Renal cortex interstitium (tissue), 11 donors: ENCODE data around the gene SRSF3. TPM values are rescaled to one million over a fixed set of nuclear protein-coding genes. Genes with fewer than 3 reads are reported as not detected.
"Not testable (repeated sequence)": the region's sequence is repeated elsewhere in the genome, so short reads cannot be mapped to it uniquely, and the experiment has no call there.

Experiments
- DNase-seq, 11 donors: peaks; one replicate each; pipeline ENCODE4 v3.0.0-alpha.2; 2013; ENCODE audit warnings: low read depth in 9 of 11, low spot score in 4 of 11; ENCODE audit errors: extremely low read depth in 1 of 11
- polyA plus RNA-seq, 3 donors: library from polyadenylated mRNA; unstranded; fragments of 120-200 nt; gene quantifications; one replicate each; pipeline ENCODE4 v1.2.1, GENCODE V29; 2013; ENCODE audit not compliant: insufficient read length in 3 of 3

The SRSF3 gene
- polyA plus RNA-seq, 3 donors, result 504 to 636 (median 603) TPM

DNA sequence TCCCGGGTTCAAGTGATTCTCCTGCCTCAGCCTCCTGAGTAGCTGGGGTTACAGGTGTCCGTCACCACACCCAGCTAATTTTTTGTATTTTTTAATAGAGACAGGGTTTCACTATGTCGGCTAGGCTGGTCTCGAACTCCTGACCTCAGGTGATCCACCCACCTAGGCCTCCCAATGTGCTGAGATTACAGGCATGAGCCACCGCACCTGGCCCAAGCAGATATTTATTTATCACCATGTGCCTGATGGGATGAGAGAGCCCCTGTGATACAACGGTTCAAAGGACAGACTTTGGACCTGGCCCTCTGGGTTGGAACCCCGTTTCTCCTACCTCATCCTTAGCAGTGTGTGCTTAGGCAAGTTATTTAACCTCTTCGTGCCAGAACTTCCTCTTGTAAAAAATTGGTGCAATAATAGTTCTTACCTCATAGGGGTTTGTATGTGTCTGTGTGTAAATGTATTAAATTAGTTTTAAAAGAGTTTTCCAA is 27.7 kb upstream of the SRSF3 start:
- no peak for DNase-seq

DNA sequence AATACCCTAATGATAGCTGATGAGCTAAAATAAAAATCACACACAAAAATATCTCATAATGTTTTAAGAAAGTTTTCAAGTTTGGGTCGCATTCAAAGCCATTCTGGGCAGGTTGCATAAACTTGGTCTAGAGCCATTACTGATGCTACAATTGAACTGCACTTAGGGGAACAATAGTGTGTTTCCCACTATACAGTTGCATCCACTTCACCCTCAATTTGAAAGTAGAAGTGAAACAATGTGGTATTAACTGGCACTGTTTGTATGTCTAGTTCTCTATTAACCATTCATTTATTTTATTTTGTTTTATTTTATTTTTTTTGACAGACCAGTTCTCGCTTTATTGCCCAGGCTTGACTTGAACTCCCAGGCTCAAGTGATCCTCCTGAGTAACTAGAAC is 23.9 kb upstream of the SRSF3 start:
- no peak for DNase-seq

DNA sequence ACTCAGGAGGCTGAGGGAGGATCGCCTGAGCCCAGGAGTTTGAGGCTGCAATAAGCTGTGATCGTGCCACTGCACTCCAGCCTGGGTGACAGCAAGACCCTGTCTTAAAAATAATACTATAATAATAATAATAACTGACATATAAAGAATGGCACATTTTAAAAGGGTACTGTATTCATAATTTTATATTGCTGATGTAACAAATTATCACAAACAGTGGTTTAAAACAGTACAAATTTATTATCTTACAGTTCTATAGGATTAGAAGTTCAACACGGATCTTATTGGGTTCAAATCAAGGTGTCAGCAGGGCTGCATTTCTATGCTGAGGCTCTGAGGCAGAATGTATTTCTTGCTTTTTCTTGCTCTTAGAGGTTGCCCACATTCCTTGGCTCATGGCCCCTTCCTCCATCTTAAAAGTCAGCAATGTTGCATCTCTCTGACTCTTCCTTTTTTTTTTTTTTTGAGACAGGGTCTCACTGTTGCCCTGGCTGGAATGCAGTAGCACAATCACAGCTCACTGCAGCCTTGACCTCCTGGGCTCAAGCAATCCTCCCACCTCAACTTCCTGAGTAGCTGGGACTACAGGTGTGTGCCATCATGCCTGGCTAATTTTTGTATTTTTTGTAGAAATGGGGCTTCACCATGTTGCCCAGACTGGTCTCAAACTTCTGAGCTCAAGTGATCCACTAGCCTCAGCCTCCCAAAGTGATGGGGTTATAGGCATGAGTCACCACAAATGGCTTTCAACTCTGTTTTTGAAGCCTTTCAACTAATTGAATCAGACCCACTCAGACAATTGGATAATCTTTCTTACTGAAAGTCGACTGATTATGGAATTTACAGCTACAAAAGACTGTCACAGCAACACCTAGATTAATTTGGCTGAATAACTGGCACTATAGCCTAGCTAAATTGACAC is 22.8 kb upstream of the SRSF3 start:
- DNase-seq, result no peak

DNA sequence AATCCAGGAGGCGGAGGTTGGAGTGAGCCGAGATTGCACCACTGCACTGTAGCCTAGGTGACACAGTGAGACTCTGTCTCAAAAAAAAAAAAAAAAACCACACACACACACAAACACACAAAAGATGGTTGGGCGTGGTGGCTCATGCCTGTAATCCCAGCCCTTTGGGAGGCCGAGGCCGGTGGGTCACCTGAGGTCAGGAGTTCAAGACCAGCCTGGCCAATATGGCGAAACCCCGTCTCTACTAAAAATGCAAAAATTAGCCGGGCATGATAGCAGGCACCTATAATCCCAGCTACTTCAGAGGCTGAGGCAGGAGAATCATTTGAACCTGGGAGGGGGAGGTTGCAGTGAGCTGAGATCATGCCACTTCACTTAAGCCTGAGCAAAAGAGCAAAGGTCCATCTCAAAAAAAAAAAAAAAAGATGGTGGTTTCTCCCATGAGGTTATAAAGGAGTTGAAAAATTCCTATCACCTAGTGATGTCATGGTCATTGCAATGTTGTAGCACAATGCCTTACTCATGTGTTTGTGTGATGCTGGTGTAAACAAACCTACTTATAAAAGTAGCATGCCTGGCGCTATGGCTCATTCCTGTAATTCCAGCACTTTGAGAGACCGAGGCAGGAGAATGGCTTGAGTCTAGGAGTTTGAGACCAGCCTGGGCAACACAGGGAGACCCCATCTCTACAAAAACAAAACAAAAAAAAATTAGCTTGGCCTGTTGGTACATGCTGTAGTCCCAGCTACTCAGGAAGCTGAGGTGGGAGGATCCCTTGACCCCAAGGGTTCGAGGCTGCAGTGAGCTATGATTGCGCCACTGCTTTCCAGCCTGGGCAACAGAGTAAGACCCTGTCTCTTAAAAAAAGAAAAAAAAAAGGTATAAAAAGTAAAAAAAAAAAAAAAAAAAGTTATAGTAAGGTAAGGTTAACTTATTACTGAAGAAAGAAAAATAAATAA is 21.5 kb upstream of the SRSF3 start:
- not testable (repeated sequence) for DNase-seq

DNA sequence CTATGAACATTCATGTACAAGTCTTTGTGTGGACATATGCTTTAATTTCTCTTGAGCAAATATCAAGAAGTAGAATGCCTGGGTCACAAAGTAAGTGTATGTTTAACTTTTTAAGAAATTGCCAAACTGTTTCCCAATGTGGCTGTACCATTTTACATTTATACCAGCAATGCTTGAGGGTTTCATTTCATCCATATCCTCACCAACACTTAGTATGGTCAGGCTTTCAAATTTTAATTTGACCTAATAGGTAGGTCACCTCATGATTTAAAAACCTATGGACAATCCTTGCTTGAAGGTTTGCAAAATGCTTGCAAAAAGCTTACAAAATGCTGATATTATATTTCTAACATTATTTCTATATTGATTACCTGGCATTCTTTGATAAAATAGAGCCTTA is 19.5 kb upstream of the SRSF3 start:
- no peak for DNase-seq

DNA sequence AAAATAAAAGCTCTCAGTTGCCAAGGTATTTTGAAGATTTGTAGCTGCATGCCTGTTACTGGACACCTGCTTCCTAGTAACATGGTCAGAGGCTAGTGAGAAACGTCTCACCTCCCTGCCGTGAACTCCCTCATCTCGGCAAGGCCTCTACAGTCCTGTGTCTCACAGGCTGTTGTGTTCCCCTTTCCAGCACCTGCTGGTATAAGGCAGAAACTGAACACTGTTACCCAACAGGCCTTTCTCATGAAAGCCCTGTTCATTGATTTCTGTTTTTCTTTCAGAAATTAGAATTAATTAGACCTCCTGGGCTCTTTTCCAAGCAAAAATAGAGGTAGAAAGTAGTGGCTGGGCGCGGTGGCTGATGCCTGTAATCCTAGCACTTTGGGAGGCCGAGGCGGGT is 17.6 kb upstream of the SRSF3 start:
- no peak for DNase-seq

DNA sequence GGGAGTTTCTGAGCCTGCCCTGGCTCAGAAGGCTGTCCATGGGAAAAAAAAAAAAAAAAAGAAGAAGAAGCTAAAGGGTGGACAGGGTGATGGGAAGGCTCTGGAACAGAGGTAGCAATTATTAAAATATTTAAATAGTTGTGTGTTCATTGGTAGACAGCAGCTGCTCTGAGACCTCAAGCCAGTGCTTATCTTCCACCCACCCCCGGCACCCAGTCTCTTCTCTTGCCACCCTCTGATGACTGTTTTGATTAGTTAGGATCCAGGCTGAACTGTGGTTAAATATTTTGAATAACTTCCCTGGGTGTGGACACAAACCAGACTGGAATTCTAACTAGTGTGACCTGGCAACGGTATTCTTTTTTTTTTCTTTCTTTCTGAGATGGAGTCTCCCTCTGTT is 16.9 kb upstream of the SRSF3 start:
- DNase-seq, result no peak

DNA sequence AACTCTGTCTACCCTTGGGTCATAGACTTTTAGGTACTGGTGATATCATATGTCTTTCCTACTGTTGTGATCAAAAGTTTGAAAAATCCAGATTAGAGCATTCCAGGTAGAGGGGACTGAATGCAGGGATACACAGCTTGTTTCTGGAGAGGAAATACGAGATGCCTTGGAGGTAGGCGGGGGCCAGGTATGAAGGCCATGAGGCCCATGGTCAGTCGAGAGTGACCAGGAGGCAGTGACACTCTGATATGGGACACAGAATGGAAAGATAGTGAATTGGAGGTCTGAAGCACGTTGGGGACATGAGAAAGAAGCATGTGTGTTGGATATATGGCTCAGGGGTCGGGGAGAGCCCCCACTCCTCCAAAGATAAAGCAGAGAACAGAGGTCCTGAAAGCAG is 16.1 kb upstream of the SRSF3 start:
- no peak for DNase-seq

DNA sequence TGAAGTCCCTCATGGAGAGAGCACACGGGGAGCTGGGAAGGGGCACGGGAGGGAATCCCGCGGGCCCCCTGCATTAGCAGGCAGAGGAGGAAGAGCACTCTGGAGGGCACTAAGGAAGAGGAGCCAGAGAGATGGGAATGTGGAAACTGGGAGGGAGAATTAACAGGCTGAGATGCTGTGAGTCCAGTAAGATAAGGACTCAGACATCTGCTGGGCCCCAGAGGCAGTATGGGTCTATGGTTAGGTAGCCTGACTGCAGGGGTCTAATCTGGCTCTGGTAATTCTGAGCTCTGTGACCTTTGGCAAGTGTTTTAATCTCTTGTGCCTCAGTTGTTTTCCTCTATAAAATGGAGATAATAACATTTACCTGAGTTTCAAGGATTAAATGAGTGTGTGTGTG is 15.7 kb upstream of the SRSF3 start:
- DNase-seq, result no peak

DNA sequence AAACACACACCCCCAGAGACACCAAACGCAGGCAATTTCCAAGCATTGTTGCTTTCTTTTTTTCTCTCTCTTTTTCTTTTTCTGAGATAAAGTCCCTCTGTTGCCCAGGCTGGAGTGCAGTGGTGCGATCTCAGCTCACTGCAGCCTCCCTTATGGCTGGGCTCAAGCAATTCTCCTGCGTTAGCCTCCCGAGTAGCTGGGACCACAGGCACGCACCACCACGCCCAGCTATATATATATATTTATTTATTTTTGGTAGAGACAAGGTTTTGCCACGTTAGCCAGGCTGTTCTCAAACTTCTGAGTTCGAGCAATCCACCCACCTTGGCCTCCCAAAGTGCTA is 14.0 kb upstream of the SRSF3 start:
- DNase-seq, result no peak

DNA sequence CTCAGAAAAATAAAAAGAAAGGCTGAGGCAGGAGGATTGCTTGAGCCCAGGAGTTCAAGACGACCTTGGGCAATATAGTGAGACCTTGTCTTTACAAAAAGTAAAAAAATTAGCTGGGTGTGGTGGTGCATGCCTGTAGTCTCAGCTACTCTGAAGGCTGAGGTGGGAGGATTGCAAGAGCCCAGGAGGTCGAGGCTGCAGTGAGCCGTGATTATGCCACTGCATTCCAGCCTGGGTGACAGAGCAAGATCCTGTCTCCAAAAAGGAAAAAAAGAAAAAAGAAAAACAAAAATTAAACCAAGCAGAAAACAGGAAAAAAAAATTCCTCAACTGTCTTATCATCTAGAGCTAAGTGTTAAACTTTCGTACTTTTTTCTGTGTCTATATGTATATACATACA is 12.4 kb upstream of the SRSF3 start:
- DNase-seq, result no peak

DNA sequence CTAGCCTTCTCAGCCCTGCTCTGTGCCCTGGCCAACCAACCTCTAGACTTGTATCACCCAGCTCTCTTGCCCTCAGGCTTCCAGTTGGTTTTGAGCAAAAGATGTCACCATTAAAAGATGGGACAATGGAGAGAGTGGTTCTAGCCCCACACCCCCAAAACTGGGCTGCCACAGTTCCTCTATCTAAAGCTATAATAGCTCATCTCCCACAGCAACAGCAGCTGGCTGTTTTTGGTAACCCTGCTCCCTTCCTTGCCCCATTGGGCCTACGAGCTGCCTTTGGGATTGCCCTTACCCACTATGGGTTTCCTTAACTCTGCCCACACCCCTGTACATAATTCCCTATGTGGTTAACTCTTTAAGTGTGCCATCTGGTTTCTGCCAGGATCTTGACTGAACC is 7.6 kb upstream of the SRSF3 start:
- DNase-seq, result no peak

DNA sequence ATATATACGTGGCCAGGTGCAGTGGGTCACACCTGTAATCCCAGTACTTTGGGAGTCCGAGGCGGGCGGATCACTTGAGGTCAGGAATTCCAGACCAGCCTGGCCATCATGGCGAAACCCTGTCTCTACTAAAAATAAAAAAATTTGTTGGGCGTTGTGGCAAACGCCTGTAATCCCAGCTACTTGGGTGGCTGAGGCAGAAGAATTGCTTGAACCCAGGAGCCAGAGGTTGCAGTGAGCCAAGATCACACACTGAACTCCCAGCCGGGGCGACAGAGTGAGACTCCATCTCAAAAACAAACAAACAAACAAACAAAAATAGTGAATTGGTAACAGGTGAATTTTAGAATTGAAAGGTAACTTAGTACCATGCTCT is 5.1 kb upstream of the SRSF3 start:
- DNase-seq, result not testable (repeated sequence)

DNA sequence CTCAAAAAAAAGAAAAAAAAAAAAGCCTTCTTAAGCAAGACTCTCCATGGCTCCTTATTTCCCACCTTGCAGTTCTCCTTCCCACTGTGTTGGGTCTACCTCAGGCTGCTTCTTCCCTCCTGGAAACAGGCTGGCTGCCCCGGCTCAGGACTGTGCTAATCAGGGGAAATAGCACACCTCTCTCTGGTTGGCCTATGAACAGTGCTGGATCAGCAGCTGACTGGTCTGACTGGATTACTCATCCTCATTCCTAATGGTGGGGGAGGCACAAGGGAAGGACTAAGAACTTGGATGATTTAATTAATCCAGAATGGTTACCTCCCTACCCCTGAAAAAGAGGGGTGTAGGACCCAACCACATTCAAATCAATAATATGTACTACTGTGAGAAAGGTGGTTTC is 3.9 kb upstream of the SRSF3 start:
- no peak for DNase-seq

DNA sequence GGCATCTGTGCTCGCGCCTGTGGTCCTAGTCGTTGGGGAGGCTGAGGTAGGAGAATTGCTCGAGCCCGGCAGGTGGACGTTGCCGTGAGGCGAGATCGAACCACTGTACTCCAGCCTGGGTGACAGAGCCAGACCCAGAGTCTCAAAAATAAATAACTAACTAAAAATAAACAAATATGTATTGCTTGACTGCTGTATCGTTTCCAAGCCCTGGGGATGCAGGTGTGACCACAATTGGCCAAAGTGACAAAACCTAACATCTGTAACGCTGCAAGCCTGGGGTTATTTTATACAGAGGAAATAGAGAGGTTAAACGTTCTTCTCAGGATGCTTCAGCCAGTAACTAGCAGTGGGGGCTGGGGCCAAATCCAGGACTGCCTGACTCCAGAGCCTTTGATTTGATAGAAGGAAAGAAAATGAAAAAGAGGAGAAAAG is 1.9 kb upstream of the SRSF3 start:
- no peak for DNase-seq

DNA sequence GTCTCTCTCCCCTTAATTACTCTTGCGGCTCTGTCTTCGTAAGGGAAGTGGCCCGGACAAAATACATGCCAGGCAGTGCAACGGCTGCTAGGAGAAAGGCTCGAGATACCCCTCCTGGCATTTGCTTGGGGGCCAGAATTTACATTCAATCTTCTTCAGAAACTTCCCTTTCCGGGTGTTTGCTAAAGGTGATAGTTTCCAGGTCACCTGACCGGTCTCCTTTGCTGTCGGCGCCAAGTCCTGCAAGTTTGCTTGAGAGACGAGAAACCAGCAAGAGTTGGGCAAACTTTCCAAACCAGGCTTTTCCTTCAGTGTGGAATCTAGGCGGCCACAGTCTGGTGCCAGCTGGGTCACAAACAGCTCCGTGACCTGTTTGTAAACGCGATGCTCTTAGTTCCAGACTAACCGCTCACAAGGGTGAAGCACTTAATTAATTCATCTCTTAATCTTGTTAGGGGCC is 563 bp upstream of the SRSF3 start:
- peak in 6 of 11 donors; percentile 37 to 68 (median 59) for DNase-seq

DNA sequence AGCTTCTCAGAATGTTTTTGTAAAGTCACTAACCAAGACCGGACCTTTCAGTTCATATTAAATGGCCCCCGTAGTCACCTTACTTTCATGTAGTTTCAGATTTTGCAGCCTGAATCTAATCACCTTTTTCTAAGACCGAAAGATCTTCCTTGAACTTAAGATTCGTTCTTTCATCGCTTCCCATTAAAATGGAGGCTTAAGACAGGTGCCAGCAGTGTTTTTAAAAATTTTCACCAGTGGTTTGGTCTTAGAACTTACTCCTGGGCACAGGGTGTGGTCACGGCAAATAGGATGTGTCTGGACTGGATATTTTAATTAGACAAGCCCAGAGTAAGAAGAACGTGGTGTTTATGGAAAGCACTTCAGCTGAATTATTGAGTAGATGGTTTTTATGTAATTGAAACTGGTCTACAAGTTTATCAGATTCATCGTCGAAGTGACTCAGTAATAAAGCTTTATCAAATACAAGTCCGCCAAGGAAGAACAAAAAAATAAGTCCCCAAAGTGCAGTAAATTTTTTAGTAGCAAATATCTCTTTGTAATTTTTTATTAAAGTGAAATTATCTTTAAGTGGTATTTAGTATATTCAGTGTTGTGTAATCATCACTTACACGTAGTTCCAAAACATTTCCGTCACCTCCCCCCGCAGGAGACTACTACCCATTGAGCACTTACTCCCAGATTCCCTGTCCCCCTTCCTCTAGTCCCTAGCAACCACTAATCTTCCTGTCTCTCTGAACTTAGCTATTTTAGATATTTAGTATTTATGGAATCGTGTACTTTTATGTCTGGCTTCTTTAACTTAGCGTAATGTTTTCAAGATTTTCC is 868 bp downstream of the SRSF3 start:
- peak in 6 of 11 donors; percentile 38 to 59 (median 54) for DNase-seq

DNA sequence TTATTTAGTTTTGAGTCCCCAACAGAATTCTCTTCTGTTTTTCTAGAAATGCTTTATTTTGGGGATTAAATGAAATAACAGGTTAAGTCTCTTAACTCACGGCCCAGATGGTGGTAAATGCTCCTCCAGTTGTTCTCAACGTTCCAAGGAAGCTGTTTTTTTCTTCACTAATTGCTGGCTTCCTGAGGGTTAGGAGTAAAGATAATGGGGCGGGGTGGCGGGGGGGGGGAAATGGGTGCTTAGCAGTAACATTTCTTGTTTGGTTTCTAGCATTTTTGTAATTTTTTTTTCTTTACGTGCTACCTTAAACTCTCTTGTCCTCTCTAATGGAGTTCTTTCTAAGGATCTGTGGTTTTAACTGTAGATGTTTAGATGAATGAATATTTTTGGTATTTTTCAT is 2.2 kb downstream of the SRSF3 start:
- no peak for DNase-seq

DNA sequence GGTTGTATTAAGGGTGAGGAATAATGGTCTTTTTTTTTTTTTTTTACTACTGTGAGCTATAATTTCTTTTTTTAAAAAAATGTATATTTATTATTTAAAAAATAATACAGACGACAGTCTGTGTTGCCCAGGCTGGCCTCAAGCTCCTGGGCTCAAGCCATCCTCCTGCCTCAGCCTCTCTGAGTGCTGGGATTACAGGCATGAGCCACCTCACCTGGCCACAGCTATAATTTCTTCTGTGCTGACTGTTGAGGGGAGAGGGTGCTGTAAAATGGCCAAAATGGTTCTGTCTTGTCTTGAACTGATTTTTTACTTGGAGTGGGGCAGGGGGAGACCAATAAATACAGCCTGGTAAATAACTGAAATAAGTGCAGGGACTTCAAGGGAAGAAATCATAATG is 3.6 kb downstream of the SRSF3 start:
- no peak for DNase-seq
